ENCODE results near the gene ADRM1. TPM values are rescaled to one million over a fixed set of nuclear protein-coding genes. Genes with fewer than 3 reads are reported as not detected.

Gene ADRM1
- total RNA-seq, 1 experiment from 2014 or later, result 160 TPM

DNA sequence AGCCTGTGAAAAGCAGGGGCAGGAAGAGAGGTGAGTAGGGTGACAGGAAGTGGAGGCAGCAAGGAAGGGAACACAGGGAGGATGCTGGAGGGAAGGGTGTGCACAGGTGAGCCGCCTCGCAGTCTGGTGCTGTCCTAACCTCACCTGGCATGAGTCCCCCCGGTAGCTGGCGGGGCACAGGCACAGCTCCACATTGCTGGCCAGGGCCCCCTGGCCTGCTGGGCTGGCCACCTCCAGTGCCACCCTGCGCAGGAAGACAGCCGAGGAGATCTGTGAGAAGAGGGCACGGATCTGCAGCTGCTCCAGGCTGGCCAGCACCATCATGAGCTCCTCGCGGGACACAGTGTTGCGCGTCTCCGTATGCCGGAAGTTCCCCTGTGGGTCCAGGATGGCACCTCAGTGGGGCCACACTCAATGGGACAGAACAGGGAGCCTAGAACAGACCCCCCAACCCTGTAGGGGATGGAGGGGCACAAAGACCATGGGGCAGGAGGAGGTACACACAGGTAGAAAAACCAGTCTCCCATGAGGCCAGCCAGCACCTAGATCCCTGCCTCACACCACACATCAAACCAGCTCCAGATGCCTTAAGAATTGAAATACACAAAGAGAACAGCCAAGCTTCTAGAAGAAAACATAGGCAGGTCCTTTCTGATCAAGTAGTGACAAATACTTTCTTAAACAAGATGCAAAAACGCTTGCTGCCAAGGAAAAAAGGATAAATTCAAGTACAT, 22.5 kb downstream of the ADRM1 start:
- Mint-ChIP-seq H3K27ac (no peak overlapping the region), H3K27me3 (ENCODE audit: low read depth) (no peaks in the 10 kb centered on the region), H3K36me3 (peaks cover 44% of the 10 kb centered on the region), H3K4me3 (no peak overlapping the region), H3K9me3 (0 out of 2 replicates have a peak, but pooled peaks cover 4% of the 10 kb centered on the region), H3K4me1 (no peaks in the 10 kb centered on the region)
- POLR2A ChIA-PET, result no interaction called here
- ATAC-seq (no peak), DNase-seq (ENCODE audit: low spot score) (no peak)
- CTCF ChIA-PET, result interaction anchor here (1.3 to 3.0 kb wide), 2 partner anchors 38 to 44 kb away, joined by 3 to 12 read pairs; no protein-coding TSS in a partner anchor
- TF ChIP-seq, protein P1, sequence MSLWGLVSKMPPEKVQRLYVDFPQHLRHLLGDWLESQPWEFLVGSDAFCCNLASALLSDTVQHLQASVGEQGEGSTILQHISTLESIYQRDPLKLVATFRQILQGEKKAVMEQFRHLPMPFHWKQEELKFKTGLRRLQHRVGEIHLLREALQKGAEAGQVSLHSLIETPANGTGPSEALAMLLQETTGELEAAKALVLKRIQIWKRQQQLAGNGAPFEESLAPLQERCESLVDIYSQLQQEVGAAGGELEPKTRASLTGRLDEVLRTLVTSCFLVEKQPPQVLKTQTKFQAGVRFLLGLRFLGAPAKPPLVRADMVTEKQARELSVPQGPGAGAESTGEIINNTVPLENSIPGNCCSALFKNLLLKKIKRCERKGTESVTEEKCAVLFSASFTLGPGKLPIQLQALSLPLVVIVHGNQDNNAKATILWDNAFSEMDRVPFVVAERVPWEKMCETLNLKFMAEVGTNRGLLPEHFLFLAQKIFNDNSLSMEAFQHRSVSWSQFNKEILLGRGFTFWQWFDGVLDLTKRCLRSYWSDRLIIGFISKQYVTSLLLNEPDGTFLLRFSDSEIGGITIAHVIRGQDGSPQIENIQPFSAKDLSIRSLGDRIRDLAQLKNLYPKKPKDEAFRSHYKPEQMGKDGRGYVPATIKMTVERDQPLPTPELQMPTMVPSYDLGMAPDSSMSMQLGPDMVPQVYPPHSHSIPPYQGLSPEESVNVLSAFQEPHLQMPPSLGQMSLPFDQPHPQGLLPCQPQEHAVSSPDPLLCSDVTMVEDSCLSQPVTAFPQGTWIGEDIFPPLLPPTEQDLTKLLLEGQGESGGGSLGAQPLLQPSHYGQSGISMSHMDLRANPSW (CRISPR knock-in tag; conservative IDR thresholded peaks at IDR 0.05; ENCODE audit: low read depth), result no peak
- TF ChIP-seq NFYB (CRISPR knock-in tag; conservative IDR thresholded peaks at IDR 0.05; ENCODE audit: low read depth) (no peak), ZNF263 (CRISPR knock-in tag; IDR thresholded peaks at IDR 0.05; ENCODE audit: low read depth) (no peak), RORB (CRISPR knock-in tag; IDR thresholded peaks at IDR 0.05) (no peak)
- TF ChIP-seq, protein P2, sequence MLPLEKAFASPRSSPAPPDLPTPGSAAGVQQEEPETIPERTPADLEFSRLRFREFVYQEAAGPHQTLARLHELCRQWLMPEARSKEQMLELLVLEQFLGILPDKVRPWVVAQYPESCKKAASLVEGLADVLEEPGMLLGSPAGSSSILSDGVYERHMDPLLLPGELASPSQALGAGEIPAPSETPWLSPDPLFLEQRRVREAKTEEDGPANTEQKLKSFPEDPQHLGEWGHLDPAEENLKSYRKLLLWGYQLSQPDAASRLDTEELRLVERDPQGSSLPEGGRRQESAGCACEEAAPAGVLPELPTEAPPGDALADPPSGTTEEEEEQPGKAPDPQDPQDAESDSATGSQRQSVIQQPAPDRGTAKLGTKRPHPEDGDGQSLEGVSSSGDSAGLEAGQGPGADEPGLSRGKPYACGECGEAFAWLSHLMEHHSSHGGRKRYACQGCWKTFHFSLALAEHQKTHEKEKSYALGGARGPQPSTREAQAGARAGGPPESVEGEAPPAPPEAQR (CRISPR knock-in tag; IDR thresholded peaks at IDR 0.05), result no peak

DNA sequence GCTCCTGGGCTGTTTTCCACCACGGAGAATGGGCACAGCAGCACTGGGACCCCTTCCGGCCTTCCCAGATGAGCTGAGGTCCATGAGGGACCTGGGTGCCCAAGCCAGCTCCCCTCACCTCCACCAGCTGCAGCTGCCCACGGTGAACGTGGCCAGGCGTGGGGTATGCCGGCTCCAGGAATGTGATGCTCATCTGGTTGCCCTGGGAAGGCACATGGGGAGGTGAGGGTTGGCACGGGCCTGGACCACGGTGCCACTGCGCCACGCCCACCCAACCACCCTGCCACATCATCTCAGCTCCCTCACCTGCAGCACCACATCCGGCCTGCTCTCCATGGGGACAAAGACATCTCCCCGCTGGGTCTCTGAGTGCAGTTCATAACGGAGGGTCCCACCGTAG, 23.8 kb downstream of the ADRM1 start:
- no peak for ATAC-seq
- no peaks in the 10 kb centered on the region for H3K27me3 Mint-ChIP-seq (ENCODE audit: low read depth)
- no peak overlapping the region for H3K4me3 Mint-ChIP-seq
- 0 out of 2 replicates have a peak, but pooled peaks cover 4% of the 10 kb centered on the region for H3K9me3 Mint-ChIP-seq
- POLR2A ChIA-PET, result interaction anchor here (0.9 kb wide), 1 partner anchor 42 kb away, joined by 3 read pairs; no protein-coding TSS in a partner anchor
- no peaks in the 10 kb centered on the region for H3K4me1 Mint-ChIP-seq
- TF ChIP-seq, protein P3, sequence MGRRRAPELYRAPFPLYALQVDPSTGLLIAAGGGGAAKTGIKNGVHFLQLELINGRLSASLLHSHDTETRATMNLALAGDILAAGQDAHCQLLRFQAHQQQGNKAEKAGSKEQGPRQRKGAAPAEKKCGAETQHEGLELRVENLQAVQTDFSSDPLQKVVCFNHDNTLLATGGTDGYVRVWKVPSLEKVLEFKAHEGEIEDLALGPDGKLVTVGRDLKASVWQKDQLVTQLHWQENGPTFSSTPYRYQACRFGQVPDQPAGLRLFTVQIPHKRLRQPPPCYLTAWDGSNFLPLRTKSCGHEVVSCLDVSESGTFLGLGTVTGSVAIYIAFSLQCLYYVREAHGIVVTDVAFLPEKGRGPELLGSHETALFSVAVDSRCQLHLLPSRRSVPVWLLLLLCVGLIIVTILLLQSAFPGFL (CRISPR knock-in tag; IDR thresholded peaks at IDR 0.05; ENCODE audit: borderline replicate concordance), result no peak
- TF ChIP-seq ZNF671 (CRISPR knock-in tag; IDR thresholded peaks at IDR 0.05), result no peak
- no peak for DNase-seq (ENCODE audit: low spot score)
- no peak overlapping the region for H3K27ac Mint-ChIP-seq
- CTCF ChIA-PET, result interaction anchor here (1.3 to 3.0 kb wide), 3 partner anchors 24 to 43 kb away, joined by 3 to 12 read pairs (median 5); partner anchors contain the start of gene ADRM1
- H3K36me3 Mint-ChIP-seq, result peaks cover 42% of the 10 kb centered on the region

DNA sequence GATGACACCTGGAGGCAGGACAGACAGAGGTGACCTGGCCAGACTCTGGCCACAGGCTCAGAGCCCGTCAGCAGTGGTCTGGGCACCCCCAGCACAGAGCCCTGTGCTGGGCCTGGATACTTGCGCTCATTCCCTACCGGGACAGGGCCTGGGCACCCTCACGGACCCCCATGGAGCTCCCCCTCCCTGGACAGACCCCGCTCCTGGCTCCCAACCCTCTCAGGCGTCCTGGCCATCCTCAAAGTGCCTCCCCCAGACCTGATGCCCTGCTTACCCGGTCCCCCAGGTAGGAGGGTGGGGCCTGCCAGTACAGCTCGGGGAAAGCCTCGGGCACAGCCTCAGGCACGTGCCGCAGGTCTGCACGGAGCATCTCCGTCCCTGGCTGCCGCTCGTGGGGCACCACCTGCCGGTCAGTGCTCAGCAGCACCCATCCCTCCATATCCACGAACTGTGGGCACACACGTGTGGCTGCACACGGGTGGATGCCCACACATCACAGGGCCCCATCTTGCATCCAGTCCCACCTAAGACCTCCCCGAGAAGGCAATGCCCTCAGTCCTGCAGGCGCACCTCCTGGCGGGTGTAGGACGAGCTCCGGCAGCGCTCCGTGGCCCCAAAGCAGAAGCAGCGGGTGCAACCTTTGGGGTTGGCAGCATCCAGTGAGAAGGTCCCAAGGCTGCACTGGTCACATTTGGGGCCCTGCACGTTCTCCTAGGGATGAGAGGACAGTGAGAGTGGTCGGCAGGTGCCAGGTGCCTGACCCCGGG, 24.3 kb downstream of the ADRM1 start:
- Mint-ChIP-seq H3K4me3 (no peak overlapping the region), H3K36me3 (peaks cover 45% of the 10 kb centered on the region), H3K27me3 (ENCODE audit: low read depth) (no peaks in the 10 kb centered on the region), H3K4me1 (no peaks in the 10 kb centered on the region), H3K27ac (no peak overlapping the region), H3K9me3 (0 out of 2 replicates have a peak, but pooled peaks cover 4% of the 10 kb centered on the region)
- TF ChIP-seq RORB (CRISPR knock-in tag; IDR thresholded peaks at IDR 0.05) (no peak), MXD4 (CRISPR knock-in tag; IDR thresholded peaks at IDR 0.05; ENCODE audit: borderline replicate concordance) (no peak), ZNF423 (CRISPR knock-in tag; IDR thresholded peaks at IDR 0.05) (no peak), SOX15 (CRISPR knock-in tag; IDR thresholded peaks at IDR 0.05) (no peak)
- TF ChIP-seq, protein P4, sequence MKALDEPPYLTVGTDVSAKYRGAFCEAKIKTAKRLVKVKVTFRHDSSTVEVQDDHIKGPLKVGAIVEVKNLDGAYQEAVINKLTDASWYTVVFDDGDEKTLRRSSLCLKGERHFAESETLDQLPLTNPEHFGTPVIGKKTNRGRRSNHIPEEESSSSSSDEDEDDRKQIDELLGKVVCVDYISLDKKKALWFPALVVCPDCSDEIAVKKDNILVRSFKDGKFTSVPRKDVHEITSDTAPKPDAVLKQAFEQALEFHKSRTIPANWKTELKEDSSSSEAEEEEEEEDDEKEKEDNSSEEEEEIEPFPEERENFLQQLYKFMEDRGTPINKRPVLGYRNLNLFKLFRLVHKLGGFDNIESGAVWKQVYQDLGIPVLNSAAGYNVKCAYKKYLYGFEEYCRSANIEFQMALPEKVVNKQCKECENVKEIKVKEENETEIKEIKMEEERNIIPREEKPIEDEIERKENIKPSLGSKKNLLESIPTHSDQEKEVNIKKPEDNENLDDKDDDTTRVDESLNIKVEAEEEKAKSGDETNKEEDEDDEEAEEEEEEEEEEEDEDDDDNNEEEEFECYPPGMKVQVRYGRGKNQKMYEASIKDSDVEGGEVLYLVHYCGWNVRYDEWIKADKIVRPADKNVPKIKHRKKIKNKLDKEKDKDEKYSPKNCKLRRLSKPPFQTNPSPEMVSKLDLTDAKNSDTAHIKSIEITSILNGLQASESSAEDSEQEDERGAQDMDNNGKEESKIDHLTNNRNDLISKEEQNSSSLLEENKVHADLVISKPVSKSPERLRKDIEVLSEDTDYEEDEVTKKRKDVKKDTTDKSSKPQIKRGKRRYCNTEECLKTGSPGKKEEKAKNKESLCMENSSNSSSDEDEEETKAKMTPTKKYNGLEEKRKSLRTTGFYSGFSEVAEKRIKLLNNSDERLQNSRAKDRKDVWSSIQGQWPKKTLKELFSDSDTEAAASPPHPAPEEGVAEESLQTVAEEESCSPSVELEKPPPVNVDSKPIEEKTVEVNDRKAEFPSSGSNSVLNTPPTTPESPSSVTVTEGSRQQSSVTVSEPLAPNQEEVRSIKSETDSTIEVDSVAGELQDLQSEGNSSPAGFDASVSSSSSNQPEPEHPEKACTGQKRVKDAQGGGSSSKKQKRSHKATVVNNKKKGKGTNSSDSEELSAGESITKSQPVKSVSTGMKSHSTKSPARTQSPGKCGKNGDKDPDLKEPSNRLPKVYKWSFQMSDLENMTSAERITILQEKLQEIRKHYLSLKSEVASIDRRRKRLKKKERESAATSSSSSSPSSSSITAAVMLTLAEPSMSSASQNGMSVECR (CRISPR knock-in tag; IDR thresholded peaks at IDR 0.05; ENCODE audit: borderline replicate concordance), result no peak
- DNase-seq (ENCODE audit: low spot score) (no peak), ATAC-seq (no peak)
- POLR2A ChIA-PET, result no interaction called here
- CTCF ChIA-PET, result interaction anchor here (1.0 to 3.0 kb wide), 4 partner anchors 25 to 42 kb away, joined by 3 to 12 read pairs (median 4); partner anchors contain the start of gene ADRM1
